GM18517 (cell line): ENCODE results near the gene ARHGEF4.
"Not testable (repeated sequence)": the region's sequence is repeated elsewhere in the genome, so short reads cannot be mapped to it uniquely, and the experiment has no call there.

ENCODE experiments used
- ATAC-seq: cut with Tn5 transposase; IDR thresholded peaks from one replicate; pipeline ENCODE4 v1.9.1; 2021; ENCODE audit warnings: mild to moderate bottlenecking, moderate library complexity; ENCODE audit not compliant: unreplicated experiment

The ARHGEF4 gene

GRCh38 chr2:130882111-130882690 lies 45.5 kb downstream of the ARHGEF4 start:
- no peak for ATAC-seq

- ATAC-seq, result no peak
Measured at GRCh38 chr2:130882991-130883390, 46.3 kb downstream of the ARHGEF4 start.

- no peak for ATAC-seq
Measured at GRCh38 chr2:130883496-130883895, 46.8 kb downstream of the ARHGEF4 start.

GRCh38 chr2:130884013-130884412 lies 47.3 kb downstream of the ARHGEF4 start:
- no peak for ATAC-seq

GRCh38 chr2:130884503-130884902 lies 47.8 kb downstream of the ARHGEF4 start:
- ATAC-seq, result no peak

- no peak for ATAC-seq
Measured at GRCh38 chr2:130887643-130888042, 50.9 kb downstream of the ARHGEF4 start.

- ATAC-seq, result no peak
Measured at GRCh38 chr2:130890941-130891669, 54.4 kb downstream of the ARHGEF4 start.

- ATAC-seq, result no peak
Measured at GRCh38 chr2:130891966-130892365, 55.3 kb downstream of the ARHGEF4 start.

GRCh38 chr2:130892793-130893785 lies 56.4 kb downstream of the ARHGEF4 start:
- ATAC-seq, result no peak

- ATAC-seq, result no peak
Measured at GRCh38 chr2:130894326-130894942, 57.7 kb downstream of the ARHGEF4 start.

- no peak for ATAC-seq
Measured at GRCh38 chr2:130896813-130897212, 60.1 kb downstream of the ARHGEF4 start.

GRCh38 chr2:130898553-130898952 lies 61.8 kb downstream of the ARHGEF4 start:
- ATAC-seq, result no peak

GRCh38 chr2:130899306-130899705 lies 62.6 kb downstream of the ARHGEF4 start:
- no peak for ATAC-seq

- no peak for ATAC-seq
Measured at GRCh38 chr2:130901061-130901460, 64.3 kb downstream of the ARHGEF4 start.

GRCh38 chr2:130901626-130902025 lies 64.9 kb downstream of the ARHGEF4 start:
- ATAC-seq, result not testable (repeated sequence)

- ATAC-seq, result no peak
Measured at GRCh38 chr2:130908832-130909231, 72.1 kb downstream of the ARHGEF4 start.

GRCh38 chr2:130910931-130911330 lies 74.2 kb downstream of the ARHGEF4 start:
- ATAC-seq, result no peak

- ATAC-seq, result no peak
Measured at GRCh38 chr2:130911482-130911881, 74.8 kb downstream of the ARHGEF4 start.

GRCh38 chr2:130911996-130912395 lies 75.3 kb downstream of the ARHGEF4 start:
- ATAC-seq, result no peak

GRCh38 chr2:130912471-130912870 lies 75.8 kb downstream of the ARHGEF4 start:
- no peak for ATAC-seq

- no peak for ATAC-seq
Measured at GRCh38 chr2:130913891-130914290, 77.2 kb downstream of the ARHGEF4 start.
